Loucy (cell line): ENCODE data around the gene RFNG.

Experiments used
- H2AFZ ChIP-seq: fragments of 200-600 bp; sonication (generic); 2 replicates; pipeline ENCODE4 v1.6.0; 2016; ENCODE audit warnings: antibody characterized with exemption, mild to moderate bottlenecking, low read length, moderate library complexity
- H3F3A ChIP-seq: fragments of 200-600 bp; 2 replicates; pipeline ENCODE4 v1.6.0; 2016; ENCODE audit warnings: antibody characterized with exemption, low read depth, mild to moderate bottlenecking
- H3K27me3 ChIP-seq: fragments of 200-600 bp; sonication (generic); 2 replicates; pipeline ENCODE4 v1.6.1; 2014; ENCODE audit warnings: low read length, mild to moderate bottlenecking; ENCODE audit not compliant: insufficient read depth, poor library complexity, severe bottlenecking
- H3K36me3 ChIP-seq: fragments of 200-600 bp; sonication (generic); 2 replicates; pipeline ENCODE4 v1.6.1; 2016; ENCODE audit warnings: low read length; ENCODE audit not compliant: insufficient read depth
- H3K4me1 ChIP-seq: fragments of 200-600 bp; sonication (generic); 2 replicates; pipeline ENCODE4 v1.5.1; 2014; ENCODE audit warnings: low read length, mild to moderate bottlenecking; ENCODE audit not compliant: insufficient read depth, poor library complexity, severe bottlenecking
- H3K4me2 ChIP-seq: fragments of 200-600 bp; sonication (generic); 2 replicates; pipeline ENCODE4 v1.6.0; 2014; ENCODE audit warnings: antibody characterized with exemption, low read length, low read depth, mild to moderate bottlenecking; ENCODE audit not compliant: poor library complexity, severe bottlenecking
- H3K4me3 ChIP-seq: fragments of 200-600 bp; sonication (generic); 2 replicates; pipeline ENCODE4 v1.5.1; 2014; ENCODE audit warnings: low read length, mild to moderate bottlenecking, mixed read lengths; ENCODE audit not compliant: poor library complexity, severe bottlenecking
- H3K79me2 ChIP-seq: fragments of 200-600 bp; sonication (generic); 2 replicates; pipeline ENCODE4 v1.6.1; 2014; ENCODE audit warnings: low read length; ENCODE audit not compliant: insufficient read depth
- H3K9ac ChIP-seq: fragments of 200-600 bp; sonication (generic); 2 replicates; pipeline ENCODE4 v1.6.0; 2014; ENCODE audit warnings: mild to moderate bottlenecking, low read depth, low read length, moderate library complexity; ENCODE audit not compliant: poor library complexity, severe bottlenecking
- H3K9me2 ChIP-seq: fragments of 200-600 bp; sonication (generic); replicated peaks from 2 replicates; pipeline ENCODE4 v1.6.1; 2016; ENCODE audit warnings: low read depth, low read length, mixed read lengths
- H3K9me3 ChIP-seq: fragments of 200-600 bp; sonication (generic); 2 replicates; pipeline ENCODE4 v1.6.1; 2014; ENCODE audit warnings: mild to moderate bottlenecking, antibody characterized with exemption, low read length, low read depth; ENCODE audit not compliant: insufficient read depth
- H4K20me1 ChIP-seq: fragments of 200-600 bp; sonication (generic); 2 replicates; pipeline ENCODE4 v1.6.0; 2014; ENCODE audit warnings: antibody characterized with exemption, low read length, mild to moderate bottlenecking; ENCODE audit not compliant: insufficient read depth, poor library complexity, severe bottlenecking
- CTCF ChIP-seq: fragments of 200-600 bp; sonication (generic); conservative IDR thresholded peaks from 2 replicates; pipeline ENCODE4 v1.5.1; 2014; ENCODE audit warnings: mild to moderate bottlenecking, antibody characterized with exemption, low read length
- EZH2phosphoT487 ChIP-seq: fragments of 200-600 bp; IDR thresholded peaks from 2 replicates; pipeline ENCODE4 v1.6.1; 2018; ENCODE audit warnings: antibody characterized with exemption, mild to moderate bottlenecking, moderate library complexity, borderline replicate concordance

Gene RFNG

GRCh38 chr17:82005701-82006348 is 45.8 kb downstream of the RFNG start:
- Histone ChIP-seq H3K36me3 (no peaks in the 10 kb centered on the region), H3K4me3 (no peak overlapping the region), H3F3A (no peaks in the 10 kb centered on the region), H3K4me2 (no peak overlapping the region), H3K9me2 (no peaks in the 10 kb centered on the region), H3K79me2 (no peaks in the 10 kb centered on the region), H3K4me1 (no peaks in the 10 kb centered on the region), H4K20me1 (no peaks in the 10 kb centered on the region), H3K9me3 (no peaks in the 10 kb centered on the region), H3K27me3 (no peaks in the 10 kb centered on the region), H3K9ac (no peak overlapping the region), H2AFZ (no peak overlapping the region)
- no peak for TF ChIP-seq CTCF
- no peak for TF ChIP-seq EZH2phosphoT487

- no peaks in the 10 kb centered on the region for H3K9me2 ChIP-seq
- H3K4me2 ChIP-seq = no peak overlapping the region
- no peaks in the 10 kb centered on the region for H3F3A ChIP-seq
- no peaks in the 10 kb centered on the region for H3K79me2 ChIP-seq
- H3K9ac ChIP-seq = no peak overlapping the region
- H3K4me1 ChIP-seq = no peaks in the 10 kb centered on the region
- H3K27me3 ChIP-seq = no peaks in the 10 kb centered on the region
- H2AFZ ChIP-seq = no peak overlapping the region
- TF ChIP-seq EZH2phosphoT487 = no peak
- TF ChIP-seq CTCF = no peak
- no peaks in the 10 kb centered on the region for H3K36me3 ChIP-seq
- no peak overlapping the region for H3K4me3 ChIP-seq
- H4K20me1 ChIP-seq = no peaks in the 10 kb centered on the region
- H3K9me3 ChIP-seq = no peaks in the 10 kb centered on the region
These were observed 46.8 kb downstream of the RFNG start for GRCh38 chr17:82004517-82005455.

- no peak overlapping the region for H3K4me2 ChIP-seq
These were observed 47.9 kb downstream of the RFNG start for GRCh38 chr17:82003411-82004381.

More at GRCh38 chr17:82003411-82004381, 47.9 kb downstream of the RFNG start:
- Histone ChIP-seq H3K9ac (no peak overlapping the region), H3K4me3 (no peak overlapping the region), H4K20me1 (no peaks in the 10 kb centered on the region), H3F3A (no peaks in the 10 kb centered on the region), H3K9me3 (no peaks in the 10 kb centered on the region), H3K27me3 (no peaks in the 10 kb centered on the region), H3K9me2 (no peaks in the 10 kb centered on the region), H2AFZ (no peak overlapping the region), H3K79me2 (no peaks in the 10 kb centered on the region), H3K4me1 (no peaks in the 10 kb centered on the region), H3K36me3 (no peaks in the 10 kb centered on the region)
- TF ChIP-seq EZH2phosphoT487 (no peak), CTCF (no peak)
